Tongue (tissue), 2 donors: ENCODE results near the gene ERGIC1. TPM values are rescaled to one million over a fixed set of nuclear protein-coding genes. Genes with fewer than 3 reads are reported as not detected.

ENCODE experiments used
- DNase-seq: peaks from one replicate; pipeline ENCODE4 v3.0.0-alpha.2; 2015
- total RNA-seq: library from RNA; depleted of rRNA; stranded (reverse); fragments of >200 nt; gene quantifications from one replicate; pipeline ENCODE4 v1.2.3, GENCODE V29; 2014

ERGIC1 gene
- total RNA-seq, 1 donor from 2014 or later = 67.5 TPM

GRCh38 chr5:172950176-172950965 lies 116.3 kb downstream of the ERGIC1 start:
- no peak for DNase-seq

- no peak for DNase-seq
Measured at GRCh38 chr5:172951371-172952033, 117.5 kb downstream of the ERGIC1 start.

DNA sequence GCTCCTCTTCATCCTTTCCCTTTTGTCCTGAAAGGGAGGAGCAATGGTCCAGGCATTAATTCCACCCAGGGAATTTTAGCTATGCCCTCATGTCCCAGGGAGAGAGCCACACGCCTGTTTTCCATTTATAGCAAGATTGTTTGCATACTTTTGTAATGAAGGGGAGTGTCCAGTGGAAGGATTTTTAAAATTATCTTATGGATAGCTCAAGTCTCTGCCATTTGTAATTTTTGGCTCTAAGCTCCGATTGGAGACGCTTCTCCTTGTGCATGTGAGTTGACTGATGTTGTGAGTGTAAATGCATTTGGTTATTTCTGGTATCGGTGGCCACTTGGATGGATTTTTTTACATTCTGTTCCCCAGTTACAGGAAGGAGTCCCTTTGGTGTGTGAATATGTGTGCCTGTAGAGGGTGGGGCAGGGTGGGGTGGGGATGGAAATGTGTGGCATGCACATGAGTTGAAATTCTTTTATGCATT lies 118.0 kb downstream of the ERGIC1 start:
- DNase-seq = peak; percentile 69

DNA sequence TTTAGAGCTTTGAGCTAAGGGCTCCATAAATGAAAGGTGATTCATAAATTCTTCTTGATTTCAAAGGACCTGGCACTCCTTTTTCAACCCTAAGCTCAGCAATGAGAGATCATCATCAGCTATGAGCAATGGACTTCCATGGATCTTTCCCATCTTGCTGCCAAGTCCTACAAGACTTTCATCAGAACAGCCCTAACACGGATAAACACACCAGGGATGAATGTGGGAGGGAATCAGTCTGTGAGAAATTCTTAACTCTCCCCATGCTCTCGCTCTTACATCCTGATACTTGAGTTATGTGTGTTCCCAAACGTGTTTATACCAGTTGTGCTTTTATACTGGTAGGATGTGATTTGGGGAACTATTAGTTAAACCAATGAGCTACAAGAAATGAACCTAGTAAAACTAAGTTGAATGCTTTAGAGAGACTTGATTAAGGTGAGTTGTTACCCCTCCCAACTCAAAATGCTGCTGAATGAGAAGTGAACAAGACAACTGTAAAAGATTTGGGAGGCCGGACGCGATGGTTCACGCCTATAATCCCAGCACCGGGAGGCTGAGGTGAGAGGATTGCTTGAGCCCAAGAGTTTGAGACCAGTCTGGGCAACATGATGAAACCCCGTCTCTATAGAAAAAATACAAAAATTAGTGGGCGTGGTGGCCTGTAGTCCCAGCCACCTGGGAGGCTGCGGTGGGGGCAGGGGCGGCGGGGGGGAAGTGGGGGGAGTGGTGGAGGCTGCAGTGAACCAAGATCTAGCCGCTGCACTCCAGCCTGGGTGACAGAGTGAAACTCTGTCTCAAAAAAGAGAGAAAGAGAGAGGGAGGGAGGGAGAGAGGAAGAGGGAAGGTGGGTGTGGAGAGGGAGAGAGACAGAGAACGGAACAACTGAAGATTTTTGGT lies 120.0 kb downstream of the ERGIC1 start:
- DNase-seq = no peak

- DNase-seq = no peak
Measured at GRCh38 chr5:172954751-172955159, 120.7 kb downstream of the ERGIC1 start.

GRCh38 chr5:172956228-172956627 lies 122.2 kb downstream of the ERGIC1 start:
- no peak for DNase-seq

DNA sequence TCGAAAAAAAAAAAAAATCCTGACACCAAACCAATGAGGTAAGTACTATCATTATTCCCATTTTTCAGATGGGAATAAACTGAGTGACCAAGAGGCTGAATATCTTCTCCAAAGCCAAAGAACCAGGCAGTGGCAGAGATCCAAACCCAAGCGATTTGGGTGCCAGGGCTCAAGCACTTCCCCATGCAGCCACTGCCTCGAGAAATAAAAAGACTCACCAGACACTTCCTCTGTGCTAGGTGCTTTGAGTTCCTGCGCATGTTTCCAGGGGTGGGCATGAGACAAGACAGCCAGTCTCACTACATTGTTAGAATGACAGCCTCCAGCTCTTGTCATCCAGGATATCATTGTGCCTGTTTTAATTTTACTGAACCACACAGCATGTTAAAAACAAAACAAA lies 122.9 kb downstream of the ERGIC1 start:
- DNase-seq = no peak

DNA sequence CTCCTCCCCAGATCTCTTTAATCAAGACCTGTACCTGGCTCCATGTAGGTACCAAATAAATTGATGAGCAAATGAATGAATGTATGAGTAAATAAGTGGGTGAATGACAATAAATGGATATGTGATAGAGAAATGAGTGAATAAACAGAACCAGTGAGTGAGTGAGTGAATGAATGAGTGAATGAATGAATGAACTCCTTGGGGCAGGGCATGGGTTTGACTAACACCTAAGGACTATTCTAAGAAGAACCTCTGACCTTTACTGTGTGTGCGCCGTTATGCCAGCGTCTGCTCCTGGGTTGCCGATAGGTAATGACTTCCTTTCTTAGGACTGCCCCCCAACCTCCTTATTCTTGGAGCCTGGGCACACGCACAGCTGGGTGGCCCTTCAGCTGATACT lies 123.4 kb downstream of the ERGIC1 start:
- DNase-seq = no peak

DNA sequence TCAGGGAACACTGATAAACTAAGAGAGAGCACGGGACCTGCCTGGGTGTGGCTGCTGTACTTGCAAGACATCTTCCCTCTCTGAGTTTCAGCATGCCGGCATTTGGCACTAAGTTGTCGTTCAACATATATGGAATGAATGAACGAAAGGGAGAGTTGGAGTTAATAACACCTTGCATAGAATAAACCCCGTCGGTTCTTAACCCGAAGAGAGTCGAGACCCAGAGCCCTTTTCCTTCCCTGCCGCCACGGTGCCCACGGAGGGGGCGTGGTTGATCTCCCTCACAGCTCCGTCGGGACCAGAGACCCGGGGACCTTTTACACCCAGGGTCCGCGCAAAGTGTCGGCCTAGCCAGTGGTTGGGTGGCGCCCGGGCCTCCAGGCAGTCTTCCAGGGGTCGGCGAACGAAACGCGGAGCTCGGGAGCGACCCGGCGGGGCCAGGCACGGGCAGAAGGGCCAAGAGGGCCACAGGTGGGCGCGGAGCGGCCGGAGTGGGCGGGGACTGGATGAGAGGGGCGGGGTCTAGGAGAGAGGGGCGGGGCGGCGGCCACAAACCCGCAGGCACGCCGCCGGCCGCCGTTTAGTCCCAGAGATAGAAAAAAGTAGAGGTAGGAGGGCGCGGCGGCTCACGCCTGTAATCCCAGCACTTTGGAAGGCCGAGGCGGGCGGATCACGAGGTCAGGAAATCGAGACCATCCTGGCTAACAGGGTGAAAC lies 124.4 kb downstream of the ERGIC1 start:
- peak; percentile 71 for DNase-seq

DNA sequence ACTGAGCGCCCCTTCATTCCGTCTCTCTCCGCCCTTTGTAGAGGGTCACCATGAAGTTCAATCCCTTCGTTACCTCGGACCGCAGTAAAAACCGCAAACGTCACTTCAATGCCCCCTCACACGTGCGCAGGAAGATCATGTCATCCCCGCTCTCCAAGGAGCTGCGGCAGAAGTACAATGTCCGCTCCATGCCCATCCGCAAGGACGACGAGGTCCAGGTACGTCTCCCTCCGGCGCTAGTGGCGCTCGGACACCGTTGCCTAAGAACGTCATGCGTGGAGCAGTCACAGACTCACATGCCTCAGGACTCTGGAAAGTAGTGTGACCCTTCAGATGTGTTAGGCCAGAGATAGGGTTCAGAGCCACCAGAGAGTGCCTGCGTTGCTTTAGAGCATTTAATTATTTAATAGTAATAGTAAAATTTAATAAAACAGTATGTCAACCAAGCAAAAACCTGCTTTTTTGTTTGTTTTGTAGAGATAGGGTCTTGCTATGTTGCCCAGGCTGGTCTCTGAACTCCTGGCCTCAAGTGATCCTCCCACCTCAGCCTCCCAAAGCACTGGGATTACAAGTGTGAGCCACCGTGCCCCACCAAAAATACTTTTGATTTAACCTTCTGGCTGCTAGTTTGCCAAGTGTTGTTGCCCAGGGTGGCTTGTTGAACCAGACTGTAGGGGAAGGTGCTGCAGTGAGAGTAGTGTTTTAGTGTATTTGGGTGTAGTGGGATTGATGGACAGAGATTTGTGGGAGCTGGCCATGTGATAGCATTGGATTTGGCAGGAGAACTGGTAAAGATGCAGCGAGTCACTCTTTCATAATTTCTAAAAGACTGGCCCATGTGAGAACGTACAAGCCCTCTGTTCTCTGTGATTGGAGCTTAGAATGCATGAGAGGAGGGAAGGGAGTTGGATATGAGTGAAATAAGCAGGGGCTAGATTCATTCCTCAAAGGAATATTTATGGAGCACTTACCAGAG lies 126.1 kb downstream of the ERGIC1 start:
- no peak for DNase-seq

GRCh38 chr5:172969921-172970320 lies 135.9 kb downstream of the ERGIC1 start:
- DNase-seq = no peak

DNA sequence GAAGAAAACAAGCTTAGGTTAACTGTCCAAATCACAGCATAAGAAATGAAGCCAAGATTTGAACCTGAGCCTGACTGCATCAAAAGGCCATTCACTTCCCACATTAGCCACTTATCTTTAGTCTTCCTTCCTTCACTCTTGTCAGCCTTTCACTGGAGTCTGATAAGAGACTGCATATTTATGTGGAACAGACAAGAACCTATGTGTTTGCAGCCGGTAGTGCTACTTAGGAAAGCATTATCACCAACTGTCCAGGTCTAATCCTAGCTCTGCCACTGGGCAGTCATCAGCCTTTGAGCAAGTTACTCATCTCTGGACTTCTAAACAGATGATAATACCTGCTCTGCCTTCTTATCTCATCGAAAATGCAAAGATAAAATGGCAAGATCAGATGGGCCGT lies 137.4 kb downstream of the ERGIC1 start:
- no peak for DNase-seq

GRCh38 chr5:172972552-172972951 lies 138.5 kb downstream of the ERGIC1 start:
- DNase-seq = no peak

GRCh38 chr5:172973127-172973916 lies 139.3 kb downstream of the ERGIC1 start:
- peak; percentile 47 for DNase-seq

DNA sequence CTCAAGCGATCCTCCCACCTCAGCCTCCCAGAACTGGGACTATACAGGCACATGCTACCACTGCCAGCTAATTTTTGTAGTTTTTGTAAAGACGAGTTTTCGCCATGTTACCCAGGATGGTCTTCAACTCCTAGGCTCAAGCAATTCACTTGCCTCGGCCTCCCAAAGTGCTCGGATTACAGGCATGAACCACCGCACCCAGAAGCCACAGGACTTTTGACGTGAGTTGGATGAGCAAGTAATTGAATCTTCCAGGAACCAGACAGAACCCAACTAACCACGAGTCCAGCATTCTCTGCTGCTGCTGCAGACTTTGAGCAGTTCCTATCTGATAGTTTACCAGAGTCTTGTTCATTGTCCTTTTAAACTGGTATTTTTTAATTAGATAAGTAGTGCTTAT lies 139.9 kb downstream of the ERGIC1 start:
- DNase-seq = no peak

- DNase-seq = no peak
Measured at GRCh38 chr5:172975289-172975688, 141.2 kb downstream of the ERGIC1 start.

GRCh38 chr5:172979778-172980177 lies 145.7 kb downstream of the ERGIC1 start:
- DNase-seq = no peak

DNA sequence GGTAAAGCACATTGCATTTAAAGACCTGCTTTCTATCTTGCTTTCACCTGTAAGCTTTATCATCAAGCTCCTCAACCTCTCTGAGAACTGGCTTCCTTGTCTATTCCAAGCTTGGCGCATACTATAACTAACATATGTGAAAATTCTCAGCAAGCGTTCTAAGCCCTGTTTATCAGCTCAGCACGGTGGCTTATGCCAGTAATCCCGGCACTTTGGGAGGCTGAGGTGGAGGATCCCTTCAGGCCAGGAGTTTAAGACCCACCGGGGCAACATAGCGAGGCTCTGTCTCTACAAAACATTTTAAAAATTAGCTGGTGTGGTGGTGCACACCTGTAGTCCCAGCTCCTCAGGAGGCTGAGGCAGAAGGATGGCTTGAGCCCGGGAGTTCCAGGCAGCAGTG lies 147.9 kb downstream of the ERGIC1 start:
- no peak for DNase-seq

GRCh38 chr5:172983542-172984243 lies 149.6 kb downstream of the ERGIC1 start, which contains the start of gene ATP6V0E1:
TSS of gene ATP6V0E1 (plus strand) at chr5:172983771. CDS start at chr5:172983861, 90 bp downstream.
- DNase-seq = peak; percentile 96
